Tibial nerve (tissue), 4 donors: ENCODE measurements around the gene SLC25A17. TPM values are rescaled to one million over a fixed set of nuclear protein-coding genes. Genes with fewer than 3 reads are reported as not detected.
"Not testable (repeated sequence)": the region's sequence is repeated elsewhere in the genome, so short reads cannot be mapped to it uniquely, and the experiment has no call there.

Experiments used
- DNase-seq, 2 donors: peaks; one replicate each; pipeline ENCODE4 v3.0.0-alpha.2; 2019; ENCODE audit warnings: low spot score in 2 of 2
- H3K27ac ChIP-seq, 4 donors: fragments of 200-600 bp; sonication (generic) in 3 of 4; one replicate each; pipeline ENCODE4 v1.5.1; 2017 to 2019; ENCODE audit warnings: mild to moderate bottlenecking in 1 of 4
- H3K27me3 ChIP-seq, 2 donors: fragments of 200-600 bp; sonication (generic) in 1 of 2; one replicate each; pipeline versions ENCODE4 v1.5.1 to v1.6.0; 2017 to 2019
- H3K36me3 ChIP-seq, 3 donors: fragments of 200-600 bp; sonication (generic); one replicate each; pipeline ENCODE4 v1.5.1; 2018 to 2019
- H3K4me1 ChIP-seq, 4 donors: fragments of 200-600 bp; sonication (generic) in 3 of 4; one replicate each; pipeline ENCODE4 v1.5.1; 2017 to 2019
- H3K4me3 ChIP-seq, 4 donors: fragments of 200-600 bp; sonication (generic) in 3 of 4; one replicate each; pipeline ENCODE4 v1.5.1; 2017 to 2019; ENCODE audit warnings: mild to moderate bottlenecking in 1 of 4, moderate library complexity in 1 of 4
- H3K9me3 ChIP-seq, 4 donors: fragments of 200-600 bp; sonication (generic) in 3 of 4; one replicate each; pipeline ENCODE4 v1.5.1; 2017 to 2019
- EP300 ChIP-seq, 2 donors: sonication (generic); formaldehyde crosslinking; IDR thresholded peaks; one replicate each; pipeline ENCODE4 v1.6.1; 2017; ENCODE audit warnings: antibody characterized with exemption in 2 of 2, mild to moderate bottlenecking in 1 of 2
- POLR2A ChIP-seq, 2 donors: fragments of 450-650 bp; IDR thresholded peaks; one replicate each; pipeline ENCODE4 v1.6.1; 2017; ENCODE audit warnings: antibody characterized with exemption in 2 of 2, mild to moderate bottlenecking in 2 of 2, moderate library complexity in 2 of 2
- WGBS, 2 donors: methylation state at CpG; one replicate each; pipeline ENCODE4 v1.1.5; 2018; 5-methylcytosine and 5-hydroxymethylcytosine counted together
- total RNA-seq, 4 donors: library from RNA; depleted of rRNA; stranded (reverse); fragments of >200 nt; gene quantifications; one replicate each; pipeline ENCODE4 v1.1.0, GENCODE V29; 2016
- TF ChIP-seq, protein P1 (sequence below), 5 experiments: fragments of 200-600 bp in 3 of 5; fragments of 450-650 bp in 2 of 5; sonication (generic) in 3 of 5; IDR thresholded peaks; one replicate each; pipeline ENCODE4 v1.5.1; 2016 to 2019; ENCODE audit warnings: antibody characterized with exemption in 5 of 5, mild to moderate bottlenecking in 3 of 5, moderate library complexity in 2 of 5

SLC25A17 gene
- total RNA-seq, 4 donors from 2014 or later = 19.3 to 34.1 (median 21.4) TPM

DNA sequence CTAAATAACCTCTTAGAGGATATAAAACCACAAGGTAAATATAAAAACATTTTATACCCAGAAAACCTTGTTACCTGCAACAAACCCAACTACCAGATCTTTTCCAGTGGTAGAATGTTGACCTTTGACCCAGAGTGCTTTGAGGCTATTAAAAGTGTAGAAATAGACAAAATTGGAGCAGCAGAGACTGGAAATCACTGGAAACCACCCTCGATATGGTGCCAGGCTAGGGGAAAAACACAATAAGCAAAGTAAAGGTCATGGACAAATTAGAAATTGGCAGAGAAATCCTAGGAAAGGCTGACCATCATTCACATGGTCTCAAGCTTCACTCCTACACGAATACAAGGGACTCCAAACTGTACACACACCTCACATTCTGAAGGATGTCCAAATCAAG, 26.7 kb downstream of the SLC25A17 start:
- no peak for DNase-seq
- no peaks in the 10 kb centered on the region for H3K4me1 ChIP-seq
- TF ChIP-seq, protein P1, sequence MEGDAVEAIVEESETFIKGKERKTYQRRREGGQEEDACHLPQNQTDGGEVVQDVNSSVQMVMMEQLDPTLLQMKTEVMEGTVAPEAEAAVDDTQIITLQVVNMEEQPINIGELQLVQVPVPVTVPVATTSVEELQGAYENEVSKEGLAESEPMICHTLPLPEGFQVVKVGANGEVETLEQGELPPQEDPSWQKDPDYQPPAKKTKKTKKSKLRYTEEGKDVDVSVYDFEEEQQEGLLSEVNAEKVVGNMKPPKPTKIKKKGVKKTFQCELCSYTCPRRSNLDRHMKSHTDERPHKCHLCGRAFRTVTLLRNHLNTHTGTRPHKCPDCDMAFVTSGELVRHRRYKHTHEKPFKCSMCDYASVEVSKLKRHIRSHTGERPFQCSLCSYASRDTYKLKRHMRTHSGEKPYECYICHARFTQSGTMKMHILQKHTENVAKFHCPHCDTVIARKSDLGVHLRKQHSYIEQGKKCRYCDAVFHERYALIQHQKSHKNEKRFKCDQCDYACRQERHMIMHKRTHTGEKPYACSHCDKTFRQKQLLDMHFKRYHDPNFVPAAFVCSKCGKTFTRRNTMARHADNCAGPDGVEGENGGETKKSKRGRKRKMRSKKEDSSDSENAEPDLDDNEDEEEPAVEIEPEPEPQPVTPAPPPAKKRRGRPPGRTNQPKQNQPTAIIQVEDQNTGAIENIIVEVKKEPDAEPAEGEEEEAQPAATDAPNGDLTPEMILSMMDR (IDR thresholded peaks at IDR 0.05) = no peak
- TF ChIP-seq EP300 (IDR thresholded peaks at IDR 0.05) = no peak
- no peak for TF ChIP-seq POLR2A (IDR thresholded peaks at IDR 0.05)

DNA sequence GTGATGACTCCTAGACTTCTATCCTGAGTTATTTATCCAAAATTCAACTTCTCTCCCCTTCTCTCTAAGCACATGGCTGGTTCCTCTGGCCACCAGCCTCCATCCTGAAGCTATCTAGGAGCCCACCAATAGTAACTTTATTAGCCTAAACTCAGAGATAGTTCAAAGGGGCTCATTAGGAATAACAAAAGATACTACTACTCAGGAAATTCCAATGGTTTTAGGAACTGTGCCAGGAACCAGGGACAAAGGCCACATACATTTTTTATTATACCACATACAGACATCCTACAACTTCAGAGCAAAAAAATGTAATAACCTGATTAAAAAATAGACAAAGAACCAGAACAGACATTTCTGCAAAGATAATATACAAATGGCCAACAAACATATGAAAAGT, 27.9 kb downstream of the SLC25A17 start:
- Histone ChIP-seq H3K4me3 (no peak overlapping the region), H3K9me3 (no peaks in the 10 kb centered on the region), H3K4me1 (no peaks in the 10 kb centered on the region), H3K27me3 (no peaks in the 10 kb centered on the region), H3K36me3 (peaks cover 0 to 77% (median 0%) of the 10 kb centered on the region in 3 donors), H3K27ac (no peak overlapping the region)
- TF ChIP-seq EP300 (IDR thresholded peaks at IDR 0.05) (no peak), POLR2A (IDR thresholded peaks at IDR 0.05) (no peak)
- TF ChIP-seq, protein P1 (IDR thresholded peaks at IDR 0.05) = no peak
- no peak for DNase-seq

More for the DNA sequence above, 26.7 kb downstream of the SLC25A17 start:
- Histone ChIP-seq H3K36me3 (peaks cover 0 to 72% (median 0%) of the 10 kb centered on the region in 3 donors), H3K4me3 (no peak overlapping the region), H3K27me3 (no peaks in the 10 kb centered on the region), H3K27ac (no peak overlapping the region), H3K9me3 (no peaks in the 10 kb centered on the region)
- WGBS, 2 donors = 64 to 83% methylated on average over 2 of the region's 2 CpGs

DNA sequence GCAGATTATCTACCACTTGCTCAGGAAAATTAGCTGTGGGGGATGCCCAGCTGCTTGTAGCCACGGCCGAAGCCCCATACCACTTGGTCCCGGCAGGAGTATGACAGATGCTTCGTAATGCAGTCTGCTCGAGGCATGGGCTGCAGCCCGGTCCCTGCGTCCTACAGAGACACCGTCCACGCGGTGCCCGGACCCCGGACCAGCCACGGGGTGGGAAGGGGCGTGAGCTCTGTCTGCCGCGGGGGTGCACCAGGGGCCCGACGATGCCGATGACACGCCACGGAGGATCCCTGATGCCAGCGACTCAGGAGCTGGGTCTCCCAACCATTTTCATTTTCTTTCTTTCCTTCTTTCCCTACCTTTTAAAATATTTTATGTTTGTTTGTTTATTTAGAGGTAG, 30.0 kb downstream of the SLC25A17 start:
- Histone ChIP-seq H3K36me3 (peaks cover 0 to 79% (median 0%) of the 10 kb centered on the region in 3 donors), H3K4me3 (no peak overlapping the region), H3K27ac (no peak overlapping the region), H3K9me3 (no peaks in the 10 kb centered on the region), H3K4me1 (no peaks in the 10 kb centered on the region), H3K27me3 (no peaks in the 10 kb centered on the region)
- 97 to 98% methylated on average over 22 of the region's 22 CpGs for WGBS, 2 donors
- DNase-seq = no peak
- TF ChIP-seq, protein P1 (IDR thresholded peaks at IDR 0.05) = no peak
- TF ChIP-seq EP300 (IDR thresholded peaks at IDR 0.05) = no peak
- no peak for TF ChIP-seq POLR2A (IDR thresholded peaks at IDR 0.05)

DNA sequence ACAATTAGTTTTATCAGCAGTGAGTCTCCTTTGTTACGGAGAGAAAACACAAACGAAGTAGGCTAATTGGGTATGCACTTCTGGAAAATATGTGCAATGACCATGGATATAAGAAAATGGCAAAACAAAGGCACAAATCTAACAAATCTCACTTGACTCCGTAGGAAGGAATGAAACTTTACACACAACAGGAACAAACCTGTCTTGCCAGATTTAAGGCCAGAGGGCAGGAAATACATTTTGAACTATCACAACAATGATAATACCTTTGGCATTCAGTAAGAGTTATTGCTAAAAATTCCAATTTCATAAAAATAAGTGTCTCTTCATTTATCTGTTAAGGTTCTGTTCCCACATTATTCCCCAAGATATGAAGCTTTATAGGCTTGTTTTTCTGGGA, 36.6 kb downstream of the SLC25A17 start:
- no peaks in the 10 kb centered on the region for H3K27me3 ChIP-seq
- peaks cover 0 to 69% (median 0%) of the 10 kb centered on the region in 3 donors for H3K36me3 ChIP-seq
- no peak overlapping the region for H3K4me3 ChIP-seq
- no peak for DNase-seq
- 66% methylated on average over 3 of the region's 3 CpGs for WGBS, 2 donors
- H3K9me3 ChIP-seq = no peaks in the 10 kb centered on the region
- TF ChIP-seq EP300 (IDR thresholded peaks at IDR 0.05) (no peak), POLR2A (IDR thresholded peaks at IDR 0.05) (no peak)
- TF ChIP-seq, protein P1 (IDR thresholded peaks at IDR 0.05) = no peak
- H3K4me1 ChIP-seq = no peaks in the 10 kb centered on the region
- no peak overlapping the region for H3K27ac ChIP-seq

DNA sequence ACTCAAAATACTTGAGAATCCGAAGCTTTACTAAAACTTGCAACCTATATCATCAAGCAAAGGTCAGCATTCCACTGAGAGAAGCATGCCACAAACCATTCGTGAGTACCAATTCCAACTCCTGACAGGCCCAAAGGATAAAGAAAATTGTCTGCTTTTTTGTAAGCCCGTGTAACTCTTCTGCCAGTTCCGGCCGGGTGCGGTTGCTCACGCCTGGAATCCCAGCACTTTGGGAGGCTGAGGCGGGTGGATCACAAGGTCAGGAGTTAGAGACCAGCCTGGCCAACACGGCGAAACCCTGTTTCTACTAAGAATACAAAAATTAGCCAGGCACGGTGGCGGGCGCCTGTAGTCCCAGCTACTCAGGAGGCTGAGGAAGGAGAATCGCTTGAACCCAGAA, 37.4 kb downstream of the SLC25A17 start:
- H3K9me3 ChIP-seq, H3K27me3 ChIP-seq, H3K4me3 ChIP-seq, H3K4me1 ChIP-seq, DNase-seq, H3K27ac ChIP-seq: not testable (repeated sequence)
- 84 to 89% methylated on average over 14 of the region's 14 CpGs for WGBS, 2 donors
- H3K36me3 ChIP-seq = peaks cover 0 to 68% (median 0%) of the 10 kb centered on the region in 3 donors

DNA sequence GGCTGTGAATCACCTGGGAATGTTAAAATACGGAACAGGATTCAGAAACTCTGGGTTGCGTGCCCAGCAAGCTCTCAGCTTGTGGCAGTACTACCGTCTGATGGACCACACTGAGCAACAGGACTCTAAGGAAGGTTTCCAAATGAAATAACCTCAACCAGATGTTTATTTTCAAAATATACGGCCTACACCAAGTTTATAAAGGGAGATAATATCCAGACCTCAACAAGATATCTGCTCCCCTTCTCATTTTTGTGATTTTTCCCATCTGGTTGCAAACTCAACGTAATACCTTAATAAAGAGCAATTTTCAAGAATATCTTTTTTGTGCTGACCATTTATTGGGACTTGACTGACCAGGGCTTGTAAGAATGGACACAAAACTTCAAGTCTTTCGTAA, 49.4 kb downstream of the SLC25A17 start:
- TF ChIP-seq EP300 (IDR thresholded peaks at IDR 0.05) = no peak
- TF ChIP-seq POLR2A (IDR thresholded peaks at IDR 0.05) = no peak
- TF ChIP-seq, protein P1 (IDR thresholded peaks at IDR 0.05) = no peak
- Histone ChIP-seq H3K27me3 (no peaks in the 10 kb centered on the region), H3K27ac (no peak overlapping the region), H3K9me3 (no peaks in the 10 kb centered on the region), H3K4me1 (no peaks in the 10 kb centered on the region), H3K4me3 (no peak overlapping the region), H3K36me3 (peaks cover 5 to 67% (median 12%) of the 10 kb centered on the region in 3 donors)
- no peak for DNase-seq
- 70 to 75% methylated on average over 6 of the region's 6 CpGs for WGBS, 2 donors
